ENCODE results near the gene NHERF1.

DNA sequence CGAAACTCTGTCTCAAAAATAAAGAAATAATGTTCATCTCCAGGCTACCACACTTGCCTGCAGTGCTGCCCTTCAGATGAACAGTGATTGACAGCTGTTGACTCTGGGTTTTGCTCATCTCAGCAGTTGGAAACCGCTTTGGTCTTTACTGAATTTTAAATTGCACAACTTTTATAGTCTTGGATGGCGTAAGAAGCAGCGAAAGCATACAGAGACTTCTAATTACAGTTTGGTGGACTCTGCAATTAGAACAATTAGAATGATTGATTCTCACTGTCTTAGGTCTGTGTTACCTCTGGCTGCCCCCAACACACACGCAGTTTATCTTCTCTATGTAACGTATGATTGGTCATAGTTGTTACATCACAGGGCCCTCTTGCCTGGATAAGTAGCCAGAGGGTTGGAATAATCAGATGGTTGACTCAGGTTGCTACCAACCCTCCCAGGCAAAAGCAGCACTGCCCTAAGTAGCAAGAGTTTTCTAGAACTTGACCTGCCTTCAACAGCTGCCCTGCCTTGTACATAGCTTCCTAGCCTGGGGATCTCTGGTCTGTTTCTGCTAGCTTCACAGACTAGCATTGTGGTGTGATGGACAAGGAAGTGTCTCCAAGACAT, 29.6 kb downstream of the NHERF1 start:
- TF ChIP-seq ZNF274 (IDR thresholded peaks at IDR 0.05; ENCODE audit: low read depth, low read length) (no peak), YY1 (IDR thresholded peaks at IDR 0.05; ENCODE audit: insufficient read depth, insufficient read length) (no peak)
